Large intestine (tissue), 3 donors: ENCODE measurements around the gene OFD1. TPM values are rescaled to one million over a fixed set of nuclear protein-coding genes. Genes with fewer than 3 reads are reported as not detected.

Experiments used
- DNase-seq, 2 donors: peaks; one replicate each; pipeline versions ENCODE4 v3.0.0 to v3.0.0-alpha.2; 2013
- H3K27ac ChIP-seq: one replicate; pipeline ENCODE4 v1.5.1; 2013; ENCODE audit warnings: low read length
- H3K27me3 ChIP-seq: 2 replicates; pipeline ENCODE4 v1.6.1; 2013; ENCODE audit warnings: low read length; ENCODE audit not compliant: control insufficient read depth, insufficient read depth
- H3K36me3 ChIP-seq: 2 replicates; pipeline ENCODE4 v1.6.1; 2013; ENCODE audit warnings: low read length; ENCODE audit not compliant: control insufficient read depth, insufficient read depth
- H3K4me1 ChIP-seq: one replicate; pipeline ENCODE4 v1.6.1; 2013; ENCODE audit warnings: low read length; ENCODE audit not compliant: control insufficient read depth, insufficient read depth
- H3K4me3 ChIP-seq: one replicate; pipeline ENCODE4 v1.5.1; 2013; ENCODE audit warnings: low read length
- H3K9me3 ChIP-seq: one replicate; pipeline ENCODE4 v1.6.1; 2013; ENCODE audit warnings: mild to moderate bottlenecking, low read depth, low read length, moderate library complexity; ENCODE audit not compliant: control insufficient read depth
- WGBS: methylation state at CpG from one replicate; pipeline ENCODE4 v1.1.5; 2013; ENCODE audit warnings: low lambda C conversion rate; ENCODE audit not compliant: insufficient coverage; 5-methylcytosine and 5-hydroxymethylcytosine counted together
- polyA plus RNA-seq: library from polyadenylated mRNA; unstranded; fragments of 120-200 nt; gene quantifications from one replicate; pipeline ENCODE4 v1.2.1, GENCODE V29; 2013

OFD1 gene
- polyA plus RNA-seq, 1 donor = 42.8 TPM

DNA sequence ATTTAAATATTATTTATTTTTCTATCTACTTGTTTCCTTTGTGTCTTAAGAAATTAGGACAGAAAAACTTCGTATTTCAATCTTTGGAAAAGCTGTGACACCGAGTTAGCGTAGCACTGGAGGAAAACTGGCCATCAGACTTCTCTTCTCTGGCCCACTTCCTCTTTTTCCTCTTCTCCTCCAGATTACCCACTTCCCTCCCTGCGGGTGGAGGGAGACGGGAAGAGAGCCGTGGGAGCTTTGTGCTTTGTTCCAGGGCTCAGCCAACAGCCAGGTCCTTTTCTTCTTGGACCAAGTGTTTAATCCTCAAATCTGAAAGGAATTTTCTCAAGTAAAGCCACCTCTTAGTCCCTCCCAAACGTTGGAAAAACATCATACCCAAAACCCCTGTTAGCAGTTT is 29.7 kb downstream of the OFD1 start:
- Histone ChIP-seq H3K27ac (peak overlapping the region; percentile 57), H3K9me3 (no peaks in the 10 kb centered on the region), H3K36me3 (peaks cover 42% of the 10 kb centered on the region), H3K27me3 (no peaks in the 10 kb centered on the region), H3K4me3 (no peak overlapping the region), H3K4me1 (peaks cover 5% of the 10 kb centered on the region)
- WGBS = 80% methylated on average over 2 of the region's 7 CpGs
- no peak for DNase-seq

DNA sequence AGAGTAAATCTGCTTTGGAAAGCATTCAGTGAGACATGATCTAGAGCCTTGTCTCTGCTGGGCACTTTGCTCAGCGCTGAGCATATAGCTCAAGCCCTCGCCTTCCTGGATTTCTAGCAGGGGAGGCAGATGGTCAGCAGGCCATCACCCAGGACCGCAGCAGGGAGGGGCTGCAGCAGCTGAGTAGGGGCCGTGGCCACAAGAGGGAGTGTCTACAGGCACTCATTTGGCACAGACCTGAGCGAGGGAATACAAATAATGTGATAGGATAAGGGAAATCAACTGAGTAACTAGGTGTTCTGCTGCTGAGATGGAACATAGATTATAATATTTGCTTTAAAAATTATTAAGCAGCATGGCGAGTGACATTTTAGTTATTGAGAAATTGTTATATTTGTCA is 30.2 kb downstream of the OFD1 start:
- WGBS = no CpG with 5 or more reads among the region's 6 CpGs
- DNase-seq = no peak
- peak overlapping the region; percentile 57 for H3K27ac ChIP-seq

DNA sequence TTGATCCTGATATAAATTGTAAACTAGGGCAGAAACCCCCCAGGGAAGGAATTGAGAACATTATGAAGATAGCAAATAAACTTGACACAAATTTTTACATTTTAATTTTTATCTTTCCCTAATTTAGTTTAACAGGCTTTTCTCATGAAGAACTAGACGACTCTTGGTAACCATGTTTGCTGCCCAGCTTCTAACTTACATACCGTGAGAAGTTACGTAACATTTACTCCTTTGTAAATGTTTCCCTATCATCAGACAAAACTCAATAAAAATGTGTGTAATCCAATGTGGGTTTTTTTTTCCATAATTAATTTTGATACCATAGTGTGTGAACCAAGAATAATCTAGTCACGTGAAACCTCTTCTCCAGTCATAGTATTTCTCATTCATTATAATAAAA is 34.4 kb downstream of the OFD1 start:
- WGBS = 80% methylated on average over 1 of the region's 4 CpGs
- H3K36me3 ChIP-seq = peaks cover 28% of the 10 kb centered on the region
- H3K27ac ChIP-seq = no peak overlapping the region
- H3K9me3 ChIP-seq = no peaks in the 10 kb centered on the region
- no peak overlapping the region for H3K4me3 ChIP-seq
- H3K27me3 ChIP-seq = no peaks in the 10 kb centered on the region
- no peak for DNase-seq
- peaks cover 7% of the 10 kb centered on the region for H3K4me1 ChIP-seq

More for the DNA sequence above, 30.2 kb downstream of the OFD1 start:
- Histone ChIP-seq H3K36me3 (peaks cover 42% of the 10 kb centered on the region), H3K4me3 (no peak overlapping the region), H3K4me1 (peaks cover 5% of the 10 kb centered on the region), H3K27me3 (no peaks in the 10 kb centered on the region), H3K9me3 (no peaks in the 10 kb centered on the region)

DNA sequence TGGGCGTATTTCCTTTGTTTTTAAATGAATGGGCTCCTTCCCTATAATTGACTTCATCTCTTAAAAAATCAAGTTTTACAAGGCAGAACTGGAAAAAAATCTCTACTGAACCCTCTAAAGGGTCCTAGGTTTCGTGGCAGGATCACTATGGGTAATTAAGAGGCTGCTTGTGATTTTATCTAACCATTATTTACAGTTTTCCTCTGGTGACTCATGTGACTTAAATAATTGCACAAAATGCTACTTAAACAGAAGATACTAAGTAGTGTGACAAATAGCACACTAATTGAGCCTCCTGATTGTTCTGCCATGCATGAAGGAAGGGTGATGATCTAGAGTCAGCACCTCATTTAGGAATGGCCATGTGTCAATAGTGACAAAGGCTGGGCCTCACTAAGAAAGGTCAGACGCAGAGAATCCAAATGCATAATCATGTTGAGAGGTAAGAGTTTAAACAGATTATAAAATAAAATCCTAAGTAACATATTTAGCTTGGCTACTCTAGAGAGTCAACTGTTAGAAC is 35.5 kb downstream of the OFD1 start:
- no CpG with 5 or more reads among the region's 3 CpGs for WGBS
- no peak for DNase-seq

DNA sequence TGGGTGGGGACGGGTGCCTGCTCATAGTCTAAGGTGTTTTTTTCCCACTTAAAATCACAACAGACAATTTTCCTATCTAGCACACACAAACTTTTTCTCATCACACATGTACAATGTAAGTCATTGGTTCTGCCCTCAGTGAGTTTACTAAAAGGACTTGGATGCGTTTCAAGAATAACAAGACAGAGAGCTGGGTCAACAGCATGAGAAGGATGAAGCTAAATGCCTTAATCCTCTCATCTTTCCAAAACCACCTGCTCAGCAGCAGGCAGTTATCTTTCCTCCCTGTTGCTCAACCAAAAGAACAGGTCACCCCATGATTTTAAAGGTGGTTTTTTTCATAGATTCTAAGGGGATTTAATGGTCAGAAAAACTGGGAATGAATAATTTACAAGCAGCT is 40.1 kb downstream of the OFD1 start:
- Histone ChIP-seq H3K27ac (no peak overlapping the region), H3K4me1 (peaks cover 2% of the 10 kb centered on the region), H3K27me3 (no peaks in the 10 kb centered on the region), H3K9me3 (no peaks in the 10 kb centered on the region), H3K36me3 (peaks cover 21% of the 10 kb centered on the region), H3K4me3 (no peak overlapping the region)
- no peak for DNase-seq
- WGBS = no CpG with 5 or more reads among the region's 2 CpGs

More for the DNA sequence above, 35.5 kb downstream of the OFD1 start:
- Histone ChIP-seq H3K36me3 (peaks cover 31% of the 10 kb centered on the region), H3K4me1 (peaks cover 3% of the 10 kb centered on the region), H3K27me3 (no peaks in the 10 kb centered on the region), H3K4me3 (no peak overlapping the region), H3K9me3 (no peaks in the 10 kb centered on the region), H3K27ac (peak overlapping the region; percentile 30)

DNA sequence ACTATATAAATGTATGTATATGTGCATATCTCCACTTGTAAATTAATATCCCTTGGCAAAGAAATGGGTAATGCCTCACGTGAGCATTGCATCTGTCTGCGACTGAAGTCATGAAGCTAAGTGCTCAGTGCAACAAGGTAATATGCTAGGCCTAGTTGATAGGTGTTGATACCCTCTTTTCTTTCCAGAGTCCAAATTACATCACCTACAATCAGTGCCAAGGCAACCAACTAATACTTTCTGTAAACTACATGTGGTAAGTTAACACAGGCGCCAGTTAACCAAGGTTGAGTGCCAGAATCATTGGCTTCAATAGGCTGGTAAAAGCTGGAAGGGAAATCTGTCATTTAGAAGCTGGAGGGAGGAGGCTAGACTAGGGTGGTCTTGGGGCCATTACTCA is 41.3 kb downstream of the OFD1 start:
- Histone ChIP-seq H3K4me1 (no peaks in the 10 kb centered on the region), H3K27ac (no peak overlapping the region)

DNA sequence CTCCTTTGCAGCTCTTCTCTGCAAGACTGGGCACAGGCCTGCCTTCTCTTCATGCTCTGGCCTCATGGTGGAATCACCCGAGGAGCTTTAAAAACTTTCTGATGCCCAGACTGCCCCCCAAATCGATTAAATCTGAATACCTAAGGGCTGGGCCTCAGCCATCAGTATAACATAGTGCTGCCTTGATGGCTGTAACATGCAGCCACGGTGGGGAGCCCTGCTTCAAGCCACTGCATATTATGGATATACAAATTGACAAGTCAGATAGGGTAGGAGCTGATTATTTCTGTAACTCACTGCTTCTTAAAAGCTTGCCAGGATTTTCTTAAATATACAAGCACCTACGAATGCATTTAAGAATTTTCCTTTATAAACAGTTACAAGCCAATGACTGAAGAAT is 41.8 kb downstream of the OFD1 start:
- Histone ChIP-seq H3K9me3 (no peaks in the 10 kb centered on the region), H3K27me3 (no peaks in the 10 kb centered on the region), H3K27ac (no peak overlapping the region), H3K36me3 (peaks cover 18% of the 10 kb centered on the region), H3K4me1 (no peaks in the 10 kb centered on the region), H3K4me3 (no peak overlapping the region)
- no peak for DNase-seq
- no CpG with 5 or more reads among the region's 4 CpGs for WGBS

More for the DNA sequence above, 41.3 kb downstream of the OFD1 start:
- WGBS = no CpG with 5 or more reads among the region's 3 CpGs
- Histone ChIP-seq H3K4me3 (no peak overlapping the region), H3K27me3 (no peaks in the 10 kb centered on the region), H3K9me3 (no peaks in the 10 kb centered on the region), H3K36me3 (peaks cover 18% of the 10 kb centered on the region)
- DNase-seq = no peak

DNA sequence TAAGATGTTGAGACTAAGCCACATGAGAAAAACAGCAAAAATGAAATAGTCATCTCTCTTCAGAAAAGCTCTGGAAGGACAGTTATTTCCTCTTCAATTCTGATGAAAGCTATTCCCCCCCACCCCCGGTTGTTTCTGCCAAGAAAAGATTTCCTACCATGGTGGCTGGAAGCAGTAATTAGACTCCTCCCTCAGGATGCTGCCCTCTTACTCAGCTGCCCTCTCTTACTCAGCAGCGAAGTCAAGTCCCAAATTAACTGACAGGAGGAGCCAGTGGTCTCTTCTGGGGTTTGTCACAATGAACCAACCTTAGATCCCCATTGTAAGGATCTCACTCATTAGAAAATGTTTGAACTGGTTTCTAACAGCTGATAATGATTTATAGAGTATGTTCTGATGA is 44.4 kb downstream of the OFD1 start:
- H3K4me1 ChIP-seq = no peaks in the 10 kb centered on the region
- H3K27ac ChIP-seq = no peak overlapping the region
- no peak overlapping the region for H3K4me3 ChIP-seq
- H3K9me3 ChIP-seq = no peaks in the 10 kb centered on the region
- DNase-seq = no peak
- no peaks in the 10 kb centered on the region for H3K27me3 ChIP-seq
- no CpG with 5 or more reads among the region's 2 CpGs for WGBS
- peaks cover 16% of the 10 kb centered on the region for H3K36me3 ChIP-seq

DNA sequence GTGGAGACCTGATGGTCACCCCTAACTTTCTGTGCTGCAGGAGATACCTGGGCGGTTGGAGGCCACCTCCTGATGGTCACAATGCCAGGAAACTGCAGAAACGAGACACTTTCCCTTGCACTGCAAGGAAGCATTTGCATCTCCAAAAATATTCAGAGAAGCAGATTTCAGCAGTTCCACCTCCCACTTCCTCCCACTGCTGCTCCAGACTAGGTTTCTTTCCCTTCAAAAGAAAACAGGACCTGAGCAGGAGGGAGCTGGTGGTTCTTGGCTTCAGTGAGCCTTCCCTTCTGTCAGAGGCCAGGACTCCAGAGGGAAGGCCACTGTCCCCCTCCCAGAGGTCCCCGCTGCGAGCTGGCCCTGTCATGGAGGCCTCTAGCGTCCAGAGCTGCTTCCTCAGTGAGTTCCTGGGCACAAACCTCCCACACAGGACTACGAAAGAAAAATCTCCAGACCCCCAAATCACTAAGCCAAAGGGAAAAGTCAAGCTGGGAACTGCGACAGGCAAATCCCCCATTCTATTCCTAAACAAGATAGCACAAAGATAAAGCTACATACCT is 46.4 kb downstream of the OFD1 start:
- H3K9me3 ChIP-seq = no peaks in the 10 kb centered on the region
- H3K4me1 ChIP-seq = no peaks in the 10 kb centered on the region
- H3K36me3 ChIP-seq = peaks cover 2% of the 10 kb centered on the region
- H3K27ac ChIP-seq = no peak overlapping the region
- no CpG with 5 or more reads among the region's 7 CpGs for WGBS
- no peak overlapping the region for H3K4me3 ChIP-seq
- H3K27me3 ChIP-seq = no peaks in the 10 kb centered on the region
- no peak for DNase-seq

DNA sequence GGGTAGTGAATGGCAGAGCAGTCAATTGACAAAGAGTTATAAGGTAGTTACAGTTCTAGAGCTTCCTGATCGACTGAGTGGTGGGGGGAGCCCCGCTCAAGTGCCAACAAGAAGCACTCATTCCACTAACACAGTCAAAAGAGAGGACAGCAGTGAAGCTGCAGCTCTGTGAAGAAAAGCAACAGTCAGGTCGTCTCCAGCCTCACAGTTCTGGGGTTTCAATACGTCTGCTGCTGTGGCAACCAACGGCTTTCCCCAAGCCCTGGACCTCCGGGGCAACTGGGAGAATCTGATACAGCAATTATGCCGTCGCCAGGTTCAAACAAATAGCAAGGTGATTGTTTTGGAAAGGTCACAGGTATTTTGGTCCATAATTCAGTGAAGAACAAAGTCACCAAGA is 51.5 kb downstream of the OFD1 start:
- no peaks in the 10 kb centered on the region for H3K36me3 ChIP-seq
- no CpG with 5 or more reads among the region's 8 CpGs for WGBS
- no peaks in the 10 kb centered on the region for H3K9me3 ChIP-seq
- H3K27ac ChIP-seq = no peak overlapping the region
- H3K4me1 ChIP-seq = no peaks in the 10 kb centered on the region
- H3K4me3 ChIP-seq = no peak overlapping the region
- H3K27me3 ChIP-seq = no peaks in the 10 kb centered on the region
- no peak for DNase-seq
